Body of pancreas (tissue), 4 donors: ENCODE measurements around the gene LRRC3B.

Experiments
- POLR2A ChIP-seq, 3 donors: fragments of 450-650 bp; IDR thresholded peaks; one replicate each; pipeline ENCODE4 v1.6.1; 2016; ENCODE audit warnings: antibody characterized with exemption in 3 of 3, mild to moderate bottlenecking in 2 of 3
- TF ChIP-seq, protein P1 (sequence below), 7 experiments: fragments of 450-650 bp in 4 of 7; fragments of 200-600 bp in 3 of 7; sonication (generic) in 3 of 7; IDR thresholded peaks; one replicate each; pipeline ENCODE4 v1.5.1; 2016 to 2019; ENCODE audit warnings: antibody characterized with exemption in 7 of 7

- TF ChIP-seq, protein P1, sequence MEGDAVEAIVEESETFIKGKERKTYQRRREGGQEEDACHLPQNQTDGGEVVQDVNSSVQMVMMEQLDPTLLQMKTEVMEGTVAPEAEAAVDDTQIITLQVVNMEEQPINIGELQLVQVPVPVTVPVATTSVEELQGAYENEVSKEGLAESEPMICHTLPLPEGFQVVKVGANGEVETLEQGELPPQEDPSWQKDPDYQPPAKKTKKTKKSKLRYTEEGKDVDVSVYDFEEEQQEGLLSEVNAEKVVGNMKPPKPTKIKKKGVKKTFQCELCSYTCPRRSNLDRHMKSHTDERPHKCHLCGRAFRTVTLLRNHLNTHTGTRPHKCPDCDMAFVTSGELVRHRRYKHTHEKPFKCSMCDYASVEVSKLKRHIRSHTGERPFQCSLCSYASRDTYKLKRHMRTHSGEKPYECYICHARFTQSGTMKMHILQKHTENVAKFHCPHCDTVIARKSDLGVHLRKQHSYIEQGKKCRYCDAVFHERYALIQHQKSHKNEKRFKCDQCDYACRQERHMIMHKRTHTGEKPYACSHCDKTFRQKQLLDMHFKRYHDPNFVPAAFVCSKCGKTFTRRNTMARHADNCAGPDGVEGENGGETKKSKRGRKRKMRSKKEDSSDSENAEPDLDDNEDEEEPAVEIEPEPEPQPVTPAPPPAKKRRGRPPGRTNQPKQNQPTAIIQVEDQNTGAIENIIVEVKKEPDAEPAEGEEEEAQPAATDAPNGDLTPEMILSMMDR (IDR thresholded peaks at IDR 0.05) = no peak
- no peak for TF ChIP-seq POLR2A (IDR thresholded peaks at IDR 0.05)
These were observed 12.0 kb downstream of the LRRC3B start for GRCh38 chr3:26634601-26635000.
